ENCODE measurements around the gene PACRG.

- TF ChIP-seq CTCF (IDR thresholded peaks at IDR 0.05), result no peak
- no peak for TF ChIP-seq POLR2A (IDR thresholded peaks at IDR 0.05)
Measured at GRCh38 chr6:163319609-163320366, 592.0 kb downstream of the PACRG start.

All from testis (tissue), 2 donors.